Suppressor macrophage treated with lipopolysaccharide for 4 hours (primary cell): ENCODE results near the gene AKR1C1.
"Not testable (repeated sequence)": the region's sequence is repeated elsewhere in the genome, so short reads cannot be mapped to it uniquely, and the experiment has no call there.

ENCODE experiments used
- DNase-seq: peaks from one replicate; pipeline ENCODE4 v3.0.0-alpha.2; 2020

Gene AKR1C1

DNA sequence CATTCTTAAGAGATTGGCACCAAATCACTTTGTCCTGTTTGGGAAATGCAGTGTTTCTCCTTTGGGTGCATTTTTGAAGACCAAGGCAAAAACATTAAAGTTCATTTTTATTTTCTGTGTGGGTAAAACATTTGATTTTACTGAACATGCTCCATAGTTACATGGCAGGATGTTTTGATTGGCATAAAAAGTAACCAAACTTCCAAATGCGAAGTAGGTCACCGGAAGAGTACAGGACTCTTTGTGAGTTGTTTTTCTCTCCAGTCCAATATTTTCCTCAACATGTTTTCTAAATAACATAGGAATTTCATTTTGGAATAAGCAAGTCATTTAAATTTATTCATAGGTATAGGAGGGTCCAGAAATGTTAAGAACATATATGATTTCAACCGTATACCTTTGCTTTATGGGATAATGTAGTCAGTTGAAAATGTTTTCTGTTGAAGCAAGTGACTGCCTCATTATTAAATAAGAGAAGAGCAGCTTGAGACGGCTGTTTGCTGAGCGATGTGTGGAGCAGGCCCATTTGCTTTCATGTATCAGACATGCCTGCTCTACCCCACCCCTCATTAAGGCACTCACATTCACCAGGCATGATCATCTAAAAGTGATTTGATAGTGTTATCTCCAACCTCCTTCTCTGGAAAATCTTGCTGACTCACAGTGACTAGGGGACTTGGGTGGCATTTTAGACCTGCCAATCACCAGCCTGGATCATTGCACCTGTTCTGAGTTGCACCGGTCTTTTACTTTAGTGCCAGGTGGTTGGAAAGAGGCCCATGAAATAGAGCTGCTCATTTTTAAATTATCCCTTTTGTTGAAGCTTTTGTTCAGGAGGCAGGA, 56.8 kb downstream of the AKR1C1 start:
- DNase-seq, result not testable (repeated sequence)

DNA sequence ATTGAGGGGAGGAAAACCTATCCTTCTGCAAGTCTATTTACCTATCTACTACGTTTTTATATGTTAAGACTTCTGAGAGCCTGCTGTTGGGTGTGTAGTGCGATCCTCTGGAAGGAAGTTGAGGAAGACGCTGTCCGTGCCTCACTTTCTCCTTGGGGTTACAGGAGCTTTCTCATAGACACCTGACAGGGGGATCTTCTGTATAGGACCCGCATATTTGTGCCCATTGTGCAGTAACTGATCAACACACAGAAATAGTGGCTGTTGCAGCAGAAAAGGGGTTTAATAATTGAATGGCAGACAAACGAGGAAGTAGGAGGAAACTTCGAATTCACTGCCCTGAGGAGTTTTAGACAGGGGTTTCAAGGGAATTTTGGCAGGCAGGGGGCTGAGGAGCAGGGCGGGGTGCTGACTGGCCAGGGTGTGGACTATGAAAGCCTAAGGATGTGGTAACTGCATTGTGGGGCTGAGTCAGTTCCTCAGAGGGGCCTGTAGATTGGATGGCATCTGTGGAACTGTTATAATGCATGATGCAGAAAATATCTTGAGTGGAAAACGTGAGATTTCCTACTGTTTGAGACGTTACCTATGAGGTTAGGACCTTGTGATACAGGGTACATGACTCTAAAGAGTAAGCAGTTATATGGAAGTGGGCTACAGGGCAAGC, 58.5 kb downstream of the AKR1C1 start:
- peak; percentile 37 for DNase-seq

DNA sequence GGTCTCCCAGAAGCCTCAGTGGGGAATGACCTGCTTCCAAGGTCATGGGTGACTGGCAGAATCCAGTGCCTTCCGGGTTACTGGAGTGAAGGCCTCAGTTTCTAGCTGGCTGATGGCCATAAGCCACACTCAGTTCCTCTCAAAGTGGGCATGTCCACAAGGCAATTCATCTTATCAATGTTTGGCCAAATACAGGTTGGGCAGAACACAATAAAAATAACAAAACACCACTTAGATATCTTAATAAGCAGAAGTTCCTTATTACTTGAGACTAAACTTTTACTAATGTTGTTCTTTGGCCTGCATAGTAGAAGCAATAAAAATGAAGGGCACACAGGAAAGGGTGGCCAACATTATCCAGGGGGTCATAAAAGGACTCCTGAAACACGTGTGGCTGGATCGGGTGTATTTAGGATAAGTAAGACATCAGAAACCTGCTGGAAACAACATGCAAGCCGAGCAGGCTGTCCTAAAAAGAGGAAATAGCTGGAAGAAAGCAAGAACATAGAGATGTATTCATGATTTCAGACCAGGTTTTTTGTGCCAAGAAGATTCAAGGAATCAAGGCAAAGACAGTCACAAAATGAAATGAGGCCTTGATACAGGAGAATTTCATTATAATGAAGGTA, 60.1 kb downstream of the AKR1C1 start:
- no peak for DNase-seq

DNA sequence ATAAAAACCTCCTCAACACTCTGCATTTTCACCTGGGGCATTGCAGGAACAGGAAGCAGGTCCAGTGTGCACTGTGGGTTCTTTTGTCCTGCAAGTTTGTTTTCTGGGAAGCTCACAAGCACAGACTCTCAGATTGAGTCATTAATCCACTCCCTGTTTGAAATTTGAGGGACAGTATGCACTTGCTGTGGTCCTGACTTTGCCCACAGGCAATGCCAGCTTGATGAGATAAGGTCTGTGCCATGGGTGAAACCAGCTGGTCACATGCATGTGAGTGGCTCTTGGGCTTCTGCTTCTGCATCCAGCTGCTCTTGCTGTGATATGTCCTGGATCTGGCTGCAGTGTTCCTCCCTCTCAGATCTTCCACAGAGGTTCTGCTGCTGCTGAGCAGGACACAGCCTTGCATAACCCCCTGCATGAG, 62.3 kb downstream of the AKR1C1 start:
- DNase-seq, result peak; percentile 53

DNA sequence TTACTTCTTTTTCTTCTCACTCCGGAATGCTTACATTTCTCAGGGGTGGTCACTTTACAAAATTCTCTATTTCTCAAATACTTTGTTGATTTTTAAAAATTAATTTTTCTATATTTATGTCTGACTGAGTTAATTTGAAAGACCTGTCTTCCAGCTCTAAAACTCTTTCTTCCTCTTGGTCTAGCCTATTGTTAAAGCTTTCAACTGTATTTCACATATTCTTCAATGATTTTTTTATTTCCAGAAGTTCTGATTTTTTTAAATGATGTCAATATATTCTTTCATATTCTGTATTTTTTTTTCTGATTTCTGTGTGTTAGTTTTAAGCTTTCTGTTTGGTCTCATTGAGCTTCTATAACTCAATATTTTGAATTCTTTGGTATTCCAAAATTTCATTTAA, 67.8 kb downstream of the AKR1C1 start:
- no peak for DNase-seq

DNA sequence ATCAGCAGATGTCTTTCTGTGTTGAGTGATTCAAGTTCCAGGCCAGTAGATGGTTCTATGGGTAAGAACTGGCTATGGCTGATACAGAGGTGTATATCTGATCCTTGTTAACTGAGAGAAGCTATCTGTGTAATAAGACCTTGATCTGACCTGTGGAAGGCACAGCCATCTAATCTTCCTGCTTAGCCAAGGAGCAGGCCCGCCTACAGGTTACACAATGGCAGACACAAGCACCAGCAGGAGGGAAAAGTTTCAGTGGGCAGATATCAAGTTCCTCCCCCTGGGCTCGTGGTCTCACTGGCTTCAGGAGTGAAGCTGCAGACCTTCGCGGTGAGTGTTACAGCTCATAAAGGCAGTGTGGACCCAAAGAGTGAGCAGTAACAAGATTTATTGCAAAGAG, 68.4 kb downstream of the AKR1C1 start:
- DNase-seq, result not testable (repeated sequence)

DNA sequence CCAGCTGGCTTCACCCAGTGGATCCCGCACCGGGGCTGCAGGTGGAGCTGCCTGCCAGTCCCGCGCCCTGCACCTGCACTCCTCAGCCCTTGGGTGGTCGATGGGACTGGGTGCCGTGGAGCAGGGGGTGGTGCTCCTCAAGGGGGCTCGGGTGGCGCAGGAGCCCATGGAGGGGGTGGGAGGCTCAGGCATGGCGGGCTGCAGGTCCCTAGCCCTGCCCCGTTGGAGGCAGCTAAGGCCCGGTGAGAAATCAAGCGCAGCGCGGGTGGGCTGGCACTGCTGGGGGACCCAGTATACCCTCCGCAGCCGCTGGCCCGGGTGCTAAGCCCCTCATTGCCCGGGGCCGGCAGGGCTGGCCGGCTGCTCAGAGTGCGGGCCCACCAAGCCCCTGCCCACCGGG, 69.2 kb downstream of the AKR1C1 start:
- DNase-seq, result not testable (repeated sequence)
